Upper lobe of left lung (tissue), 6 donors: Measurements from ENCODE around the gene KPNA6. TPM values are rescaled to one million over a fixed set of nuclear protein-coding genes. Genes with fewer than 3 reads are reported as not detected.
"Not testable (repeated sequence)": the region's sequence is repeated elsewhere in the genome, so short reads cannot be mapped to it uniquely, and the experiment has no call there.

Source experiments
- ATAC-seq, 2 donors: fragments of 200-7000 bp; cut with Tn5 transposase; one replicate each; pipeline ENCODE4 v1.9.1; 2022; ENCODE audit warnings: mild to moderate bottlenecking in 2 of 2, moderate library complexity in 2 of 2; ENCODE audit not compliant: low FRiP score in 2 of 2
- DNase-seq, 2 donors: peaks; one replicate each; pipeline ENCODE4 v3.0.0-alpha.2; 2019 to 2020
- H3K27ac ChIP-seq, 4 donors: fragments of 200-600 bp; sonication (generic); one replicate each; pipeline ENCODE4 v1.5.1; 2016 to 2019
- H3K27me3 ChIP-seq, 4 donors: fragments of 200-600 bp; sonication (generic); one replicate each; pipeline ENCODE4 v1.5.1; 2017 to 2019
- H3K36me3 ChIP-seq, 4 donors: fragments of 200-600 bp; sonication (generic); one replicate each; pipeline ENCODE4 v1.5.1; 2016 to 2019
- H3K4me1 ChIP-seq, 4 donors: fragments of 200-600 bp; sonication (generic); one replicate each; pipeline ENCODE4 v1.5.1; 2018 to 2019
- H3K4me3 ChIP-seq, 4 donors: fragments of 200-600 bp; sonication (generic); one replicate each; pipeline ENCODE4 v1.5.1; 2017 to 2019; ENCODE audit warnings: mild to moderate bottlenecking in 2 of 4, moderate library complexity in 1 of 4
- H3K9me3 ChIP-seq, 4 donors: fragments of 200-600 bp; sonication (generic); one replicate each; pipeline ENCODE4 v1.5.1; 2018 to 2019
- EP300 ChIP-seq, 4 donors: sonication (generic); formaldehyde crosslinking; IDR thresholded peaks; one replicate each; pipeline ENCODE4 v1.5.1; 2017; ENCODE audit warnings: antibody characterized with exemption in 4 of 4, control low read depth in 2 of 4
- POLR2A ChIP-seq, 4 donors: fragments of 450-650 bp; IDR thresholded peaks; one replicate each; pipeline ENCODE4 v1.5.1; 2016 to 2017; ENCODE audit warnings: antibody characterized with exemption in 4 of 4, mild to moderate bottlenecking in 2 of 4
- POLR2AphosphoS5 ChIP-seq, 2 donors: sonication (generic); formaldehyde crosslinking; IDR thresholded peaks; one replicate each; pipeline ENCODE4 v1.5.1; 2017; ENCODE audit warnings: antibody characterized with exemption in 2 of 2
- WGBS, 2 donors: methylation state at CpG; one replicate each; pipeline ENCODE4 v1.1.5; 2017 to 2018; 5-methylcytosine and 5-hydroxymethylcytosine counted together
- total RNA-seq, 6 donors: library from RNA; depleted of rRNA in 4 of 6; stranded (reverse); fragments of >200 nt in 4 of 6; gene quantifications; one replicate each; pipeline versions ENCODE4 v1.1.0 to v1.2.1, GENCODE V29; 2016 to 2021
- TF ChIP-seq, protein P1 (sequence below), 6 experiments: fragments of 450-650 bp in 4 of 6; fragments of 200-600 bp in 2 of 6; sonication (generic) in 2 of 6; IDR thresholded peaks; one replicate each; pipeline ENCODE4 v1.5.1; 2016 to 2019; ENCODE audit warnings: antibody characterized with exemption in 6 of 6
- donor health status: DM: no; HTN: no; CAD: no; lungs with moderate emphysema.
- donor health status: DM: no; HTN: yes; CAD: no; lungs with severe emphysema.

The KPNA6 gene
- total RNA-seq, 6 donors from 2014 or later = 16.8 to 53.8 (median 42.0) TPM

DNA sequence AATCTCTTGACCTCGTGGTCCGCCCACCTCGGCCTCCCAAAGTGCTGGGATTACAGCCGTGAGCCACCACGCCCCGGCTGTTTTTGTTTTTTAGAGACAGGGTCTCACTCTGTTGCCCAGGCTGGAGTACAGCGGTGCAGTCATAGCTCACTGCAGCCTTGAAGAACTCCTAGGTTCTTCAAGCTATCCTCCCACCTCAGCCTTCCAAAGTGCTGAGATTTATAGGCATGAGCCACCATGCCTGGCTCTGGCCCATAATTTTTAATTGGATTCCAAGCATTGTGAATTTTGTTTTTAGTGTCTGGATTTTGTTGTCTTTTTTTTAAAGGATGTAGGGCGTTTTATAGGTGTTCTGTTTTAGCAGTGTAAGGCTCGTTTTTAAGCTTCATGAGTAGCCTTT lies 43.0 kb downstream of the KPNA6 start:
- no peak overlapping the region for H3K27ac ChIP-seq
- 93 to 98% methylated on average over 9 of the region's 9 CpGs for WGBS, 2 donors
- H3K27me3 ChIP-seq = no peaks in the 10 kb centered on the region
- no peak for TF ChIP-seq POLR2AphosphoS5 (IDR thresholded peaks at IDR 0.05)
- TF ChIP-seq, protein P1, sequence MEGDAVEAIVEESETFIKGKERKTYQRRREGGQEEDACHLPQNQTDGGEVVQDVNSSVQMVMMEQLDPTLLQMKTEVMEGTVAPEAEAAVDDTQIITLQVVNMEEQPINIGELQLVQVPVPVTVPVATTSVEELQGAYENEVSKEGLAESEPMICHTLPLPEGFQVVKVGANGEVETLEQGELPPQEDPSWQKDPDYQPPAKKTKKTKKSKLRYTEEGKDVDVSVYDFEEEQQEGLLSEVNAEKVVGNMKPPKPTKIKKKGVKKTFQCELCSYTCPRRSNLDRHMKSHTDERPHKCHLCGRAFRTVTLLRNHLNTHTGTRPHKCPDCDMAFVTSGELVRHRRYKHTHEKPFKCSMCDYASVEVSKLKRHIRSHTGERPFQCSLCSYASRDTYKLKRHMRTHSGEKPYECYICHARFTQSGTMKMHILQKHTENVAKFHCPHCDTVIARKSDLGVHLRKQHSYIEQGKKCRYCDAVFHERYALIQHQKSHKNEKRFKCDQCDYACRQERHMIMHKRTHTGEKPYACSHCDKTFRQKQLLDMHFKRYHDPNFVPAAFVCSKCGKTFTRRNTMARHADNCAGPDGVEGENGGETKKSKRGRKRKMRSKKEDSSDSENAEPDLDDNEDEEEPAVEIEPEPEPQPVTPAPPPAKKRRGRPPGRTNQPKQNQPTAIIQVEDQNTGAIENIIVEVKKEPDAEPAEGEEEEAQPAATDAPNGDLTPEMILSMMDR (IDR thresholded peaks at IDR 0.05) = no peak
- no peak for TF ChIP-seq EP300 (IDR thresholded peaks at IDR 0.05)
- TF ChIP-seq POLR2A (IDR thresholded peaks at IDR 0.05) = no peak
- peaks cover 0 to 21% (median 4%) of the 10 kb centered on the region in 4 donors for H3K36me3 ChIP-seq
- H3K9me3 ChIP-seq = no peaks in the 10 kb centered on the region
- peaks cover 0 to 9% (median 6%) of the 10 kb centered on the region in 4 donors for H3K4me1 ChIP-seq
- ATAC-seq (no peak), DNase-seq (no peak)
- no peak overlapping the region for H3K4me3 ChIP-seq

DNA sequence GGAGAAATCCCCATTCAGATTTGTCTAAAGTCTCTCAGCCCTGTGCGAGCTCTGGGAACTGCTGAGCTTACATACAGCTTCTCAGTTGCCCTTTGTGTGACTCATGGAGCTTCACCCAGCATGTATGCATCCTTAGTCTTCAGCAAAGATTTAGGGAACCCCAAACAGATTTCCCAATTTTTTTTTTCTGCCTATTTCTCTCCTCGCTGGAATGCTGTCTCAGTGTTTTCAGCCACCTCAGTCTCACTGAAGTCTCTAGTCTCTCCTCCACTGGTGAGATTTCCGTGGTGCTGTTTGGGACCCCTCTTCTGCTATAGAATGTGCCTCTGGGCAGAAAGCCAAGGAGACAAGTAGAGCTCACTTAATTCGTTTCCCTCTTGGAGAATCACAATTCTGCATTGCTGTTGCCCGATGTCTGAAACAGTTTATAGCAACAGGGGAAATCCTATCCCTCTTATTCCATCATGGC lies 43.5 kb downstream of the KPNA6 start:
- Histone ChIP-seq H3K27ac (no peak overlapping the region), H3K4me1 (peaks cover 0 to 9% (median 6%) of the 10 kb centered on the region in 4 donors), H3K4me3 (no peak overlapping the region), H3K36me3 (peaks cover 0 to 26% (median 6%) of the 10 kb centered on the region in 4 donors), H3K27me3 (no peaks in the 10 kb centered on the region), H3K9me3 (no peaks in the 10 kb centered on the region)
- WGBS, 2 donors = 47 to 54% methylated on average over 5 of the region's 5 CpGs
- ATAC-seq = no peak
- TF ChIP-seq POLR2AphosphoS5 (IDR thresholded peaks at IDR 0.05) (no peak), POLR2A (IDR thresholded peaks at IDR 0.05) (no peak), EP300 (IDR thresholded peaks at IDR 0.05) (no peak)
- TF ChIP-seq, protein P1 (IDR thresholded peaks at IDR 0.05) = no peak
- DNase-seq = no peak

DNA sequence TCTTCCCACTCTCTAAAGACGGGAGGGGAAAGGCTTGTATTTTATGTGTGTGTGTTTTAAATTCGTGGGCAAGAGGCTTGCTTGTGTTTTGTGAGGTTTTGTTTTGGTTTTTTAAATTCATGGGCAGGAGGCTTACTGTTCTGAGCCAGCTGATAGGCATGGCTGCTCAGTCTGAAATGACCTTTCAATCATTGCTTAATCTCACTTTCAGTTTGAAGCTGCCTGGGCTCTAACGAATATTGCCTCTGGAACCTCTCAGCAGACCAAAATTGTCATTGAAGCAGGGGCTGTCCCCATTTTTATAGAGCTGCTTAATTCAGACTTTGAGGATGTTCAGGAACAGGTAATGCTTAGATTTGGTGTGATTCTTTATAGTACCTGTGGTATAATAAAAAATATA lies 51.3 kb downstream of the KPNA6 start:
- no peaks in the 10 kb centered on the region for H3K27me3 ChIP-seq
- H3K4me3 ChIP-seq = no peak overlapping the region
- DNase-seq (no peak), ATAC-seq (no peak)
- 81 to 83% methylated on average over 3 of the region's 3 CpGs for WGBS, 2 donors
- H3K36me3 ChIP-seq = peaks cover 35 to 98% (median 74%) of the 10 kb centered on the region in 4 donors
- TF ChIP-seq POLR2AphosphoS5 (IDR thresholded peaks at IDR 0.05) (no peak), EP300 (IDR thresholded peaks at IDR 0.05) (no peak), POLR2A (IDR thresholded peaks at IDR 0.05) (no peak)
- TF ChIP-seq, protein P1 (IDR thresholded peaks at IDR 0.05) = no peak
- H3K27ac ChIP-seq = no peak overlapping the region
- no peaks in the 10 kb centered on the region for H3K9me3 ChIP-seq
- H3K4me1 ChIP-seq = no peaks in the 10 kb centered on the region

DNA sequence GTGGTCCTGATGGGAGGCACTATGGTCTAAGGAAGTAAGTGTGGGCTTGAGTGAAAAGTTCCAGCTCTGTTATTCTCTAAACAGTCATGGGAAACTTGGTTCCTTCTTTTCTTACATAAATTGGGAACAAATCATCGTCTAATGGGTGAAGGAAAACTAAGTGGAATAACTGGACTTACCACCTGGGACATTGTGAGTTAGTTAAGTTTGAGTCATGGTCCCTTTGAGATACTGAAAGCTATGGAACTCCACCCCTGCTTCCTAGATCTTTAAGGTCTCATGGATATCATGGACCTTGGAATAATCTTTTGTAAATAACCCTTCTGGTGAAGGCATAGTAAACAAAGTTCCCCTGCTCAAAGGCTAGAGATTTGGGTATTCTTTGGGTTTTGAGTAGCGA lies 55.5 kb downstream of the KPNA6 start:
- no peaks in the 10 kb centered on the region for H3K4me1 ChIP-seq
- no peak overlapping the region for H3K27ac ChIP-seq
- DNase-seq (no peak), ATAC-seq (no peak)
- WGBS, 2 donors = 88 to 91% methylated on average over 2 of the region's 2 CpGs
- H3K9me3 ChIP-seq = no peaks in the 10 kb centered on the region
- no peaks in the 10 kb centered on the region for H3K27me3 ChIP-seq
- no peak overlapping the region for H3K4me3 ChIP-seq
- TF ChIP-seq POLR2AphosphoS5 (IDR thresholded peaks at IDR 0.05) = no peak
- no peak for TF ChIP-seq POLR2A (IDR thresholded peaks at IDR 0.05)
- no peak for TF ChIP-seq EP300 (IDR thresholded peaks at IDR 0.05)
- TF ChIP-seq, protein P1 (IDR thresholded peaks at IDR 0.05) = no peak
- peaks cover 35 to 95% (median 77%) of the 10 kb centered on the region in 4 donors for H3K36me3 ChIP-seq

DNA sequence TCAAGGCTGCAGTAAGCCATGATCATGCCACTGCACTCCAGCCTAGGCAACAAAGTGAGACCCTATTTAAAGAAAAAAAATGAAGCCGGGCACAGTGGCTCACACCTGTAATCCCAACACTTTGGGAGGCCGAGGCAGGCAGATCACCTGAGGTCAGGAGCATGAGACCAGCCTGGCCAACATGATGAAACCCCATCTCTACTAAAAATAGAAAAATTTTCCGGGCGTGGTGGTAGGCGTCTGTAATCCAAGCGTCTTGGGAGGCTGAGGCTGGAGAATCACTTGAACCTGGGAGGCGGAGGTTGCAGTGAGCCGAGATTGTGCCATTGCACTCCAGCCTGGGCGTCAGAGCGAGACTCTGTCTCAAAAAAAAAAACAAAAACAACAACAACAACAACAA lies 57.8 kb downstream of the KPNA6 start:
- peaks cover 33 to 95% (median 71%) of the 10 kb centered on the region in 4 donors for H3K36me3 ChIP-seq
- ATAC-seq, H3K9me3 ChIP-seq, DNase-seq, H3K4me3 ChIP-seq, H3K27me3 ChIP-seq, H3K4me1 ChIP-seq, H3K27ac ChIP-seq: not testable (repeated sequence)
- WGBS, 2 donors = 97 to 99% methylated on average over 10 of the region's 10 CpGs
